Heart left ventricle (tissue), 16 donors: Measurements from ENCODE around the gene C8B. TPM values are rescaled to one million over a fixed set of nuclear protein-coding genes. Genes with fewer than 3 reads are reported as not detected.

Experiments
- ATAC-seq, 4 donors: fragments of 200-7000 bp; cut with Tn5 transposase; one replicate each; pipeline ENCODE4 v1.9.1; 2020 to 2022; ENCODE audit warnings: moderate library complexity in 4 of 4, mild to moderate bottlenecking in 3 of 4, moderate number of reproducible peaks in 1 of 4
- DNase-seq, 5 donors: peaks; one replicate each; pipeline ENCODE4 v3.0.0-alpha.2; 2020
- H3K27ac ChIP-seq, 12 donors: fragments of 200-600 bp; sonication (generic) in 4 of 12; one replicate each; pipeline versions ENCODE4 v1.5.0 to v1.8.0; 2016 to 2022; ENCODE audit warnings: mild to moderate bottlenecking in 2 of 12
- H3K27me3 ChIP-seq, 9 donors: fragments of 200-600 bp; sonication (generic) in 2 of 9; one replicate each; pipeline versions ENCODE4 v1.5.1 to v1.8.0; 2016 to 2022; ENCODE audit warnings: mild to moderate bottlenecking in 3 of 9
- H3K36me3 ChIP-seq, 9 donors: fragments of 200-600 bp; sonication (generic) in 2 of 9; one replicate each; pipeline versions ENCODE4 v1.5.0 to v1.8.0; 2018 to 2022; ENCODE audit warnings: mild to moderate bottlenecking in 2 of 9
- H3K4me1 ChIP-seq, 12 donors: fragments of 200-600 bp; sonication (generic) in 4 of 12; one replicate each; pipeline versions ENCODE4 v1.5.0 to v1.8.0; 2016 to 2022; ENCODE audit warnings: mild to moderate bottlenecking in 3 of 12
- H3K4me3 ChIP-seq, 12 donors: fragments of 200-600 bp; sonication (generic) in 4 of 12; one replicate each; pipeline versions ENCODE4 v1.5.0 to v1.8.0; 2017 to 2022; ENCODE audit warnings: mild to moderate bottlenecking in 9 of 12, moderate library complexity in 4 of 12
- H3K9me3 ChIP-seq, 12 donors: fragments of 200-600 bp; sonication (generic) in 4 of 12; one replicate each; pipeline versions ENCODE4 v1.5.0 to v1.8.0; 2016 to 2022; ENCODE audit warnings: mild to moderate bottlenecking in 1 of 12
- CTCF ChIP-seq, 12 donors: fragments of 200-600 bp; sonication (generic) in 4 of 12; IDR thresholded peaks; one replicate each; pipeline versions ENCODE4 v1.5.0 to v1.8.0; 2018 to 2022; ENCODE audit warnings: antibody characterized with exemption in 12 of 12, mild to moderate bottlenecking in 5 of 12
- POLR2A ChIP-seq, 2 donors: fragments of 450-650 bp; IDR thresholded peaks; one replicate each; pipeline ENCODE4 v1.6.1; 2017; ENCODE audit warnings: antibody characterized with exemption in 2 of 2, mild to moderate bottlenecking in 2 of 2, moderate library complexity in 2 of 2
- WGBS, 4 donors: extraction: QIAGEN DNeasy Blood & Tissue Kit in 2 of 4; methylation state at CpG; one replicate each; pipeline versions ENCODE4 v1.1.5 to v1.1.7; 2013 to 2018; 5-methylcytosine and 5-hydroxymethylcytosine counted together
- intact Hi-C, 10 donors: fragments of 100-400 bp; cut with DNase I; formaldehyde crosslinking; loops; one replicate each; pipeline versions ENCODE4 v1.11.1 to v1.14.2; 2022
- polyA plus RNA-seq, 2 donors: library from polyadenylated mRNA; stranded (reverse); fragments of 200-250 nt; gene quantifications; one replicate each; pipeline ENCODE4 v1.2.3, GENCODE V29; 2013
- total RNA-seq, 9 donors: library from RNA; depleted of rRNA in 2 of 9; stranded (reverse); fragments of >200 nt in 2 of 9; fragmentation: NEBNext Ultra II Directional in 3 of 9; extraction: Animal tissue kit (Norgen Biotek cat#: 25700) in 3 of 9; gene quantifications; one replicate each; pipeline versions ENCODE4 v1.1.0 to v1.2.4, GENCODE V29; 2016 to 2023
- donor health status: ischemic (EF 13 %, LVEDD 7.1; RV severe dilation, severe dysfunction).
- donor health status: healthy with polysubstance abuse.
- donor health status: DM: no; HTN: yes; CAD: no.
- donor health status: DM: no; HTN: no; CAD: no.
- donor health status: ischemic (EF 25% LVEDD 6.9; RV normal size, moderate dysfunction).
- donor health status: ischemic (EF 25% LVEDD 5.7; RV mildly dilated, moderate dysfunction).
- donor health status: healthy.
- donor health status: DM: yes; HTN: yes; CAD: no.
- donor health status: ischemic (EF 35%, LVEDD 5.7; RV mildly dilated, moderate dysfunction).
- donor health status: nonischemic (EF 11% LVEDD 7.7; RV severe dilation, severe dysfunction).
- donor health status: DM: yes; HTN: yes; CAD: no.
- donor health status: PGD.
- donor health status: ischemic (EF 29% LVEDD 5.4; RV normal size, mild dysfunction).
- donor health status: nonischemic (EF 23%, LVEDD 6.1; RV moderate dilation, normal function).

Gene C8B
- total and polyA plus RNA-seq, 11 donors: not detected

GRCh38 chr1:56924116-56924515, 41.7 kb downstream of the C8B start:
- Histone ChIP-seq H3K36me3 (no peaks in the 10 kb centered on the region), H3K27me3 (no peaks in the 10 kb centered on the region), H3K4me1 (no peaks in the 10 kb centered on the region), H3K4me3 (no peak overlapping the region), H3K27ac (no peak overlapping the region), H3K9me3 (no peaks in the 10 kb centered on the region)
- TF ChIP-seq POLR2A (IDR thresholded peaks at IDR 0.05) (no peak), CTCF (IDR thresholded peaks at IDR 0.05) (no peak)
- intact Hi-C loops: no loop called here
- 84 to 91% (median 87%) methylated on average over 5 of the region's 5 CpGs for WGBS, 4 donors
- ATAC-seq: no peak
- no peak for DNase-seq

DNA sequence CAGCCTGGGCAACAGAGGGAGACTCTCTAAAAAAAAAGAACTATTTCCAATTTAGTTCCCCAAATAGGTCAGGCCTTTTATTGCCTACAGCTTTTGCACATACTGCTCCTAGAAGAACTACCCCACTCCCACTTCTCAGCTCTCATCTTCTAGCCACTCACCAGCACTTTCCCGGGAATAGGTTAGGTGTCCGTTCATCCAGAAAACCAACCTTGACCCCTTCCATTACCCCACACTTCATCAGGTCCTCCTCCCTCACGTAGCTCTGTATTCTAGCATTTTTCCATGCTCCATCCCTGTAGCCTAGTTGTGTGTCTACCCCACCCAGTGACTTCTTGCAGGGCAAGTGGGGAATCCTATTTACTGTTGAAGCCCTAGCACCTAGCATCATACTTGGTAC, 42.6 kb downstream of the C8B start:
- H3K27me3 ChIP-seq: no peaks in the 10 kb centered on the region
- ATAC-seq (no peak), DNase-seq (no peak)
- no peaks in the 10 kb centered on the region for H3K36me3 ChIP-seq
- TF ChIP-seq POLR2A (IDR thresholded peaks at IDR 0.05) (no peak), CTCF (IDR thresholded peaks at IDR 0.05) (no peak)
- no peaks in the 10 kb centered on the region for H3K9me3 ChIP-seq
- H3K27ac ChIP-seq: no peak overlapping the region
- intact Hi-C loops: no loop called here
- no peaks in the 10 kb centered on the region for H3K4me1 ChIP-seq
- no peak overlapping the region for H3K4me3 ChIP-seq
- WGBS, 4 donors: 31 to 85% (median 62%) methylated on average over 3 of the region's 3 CpGs

DNA sequence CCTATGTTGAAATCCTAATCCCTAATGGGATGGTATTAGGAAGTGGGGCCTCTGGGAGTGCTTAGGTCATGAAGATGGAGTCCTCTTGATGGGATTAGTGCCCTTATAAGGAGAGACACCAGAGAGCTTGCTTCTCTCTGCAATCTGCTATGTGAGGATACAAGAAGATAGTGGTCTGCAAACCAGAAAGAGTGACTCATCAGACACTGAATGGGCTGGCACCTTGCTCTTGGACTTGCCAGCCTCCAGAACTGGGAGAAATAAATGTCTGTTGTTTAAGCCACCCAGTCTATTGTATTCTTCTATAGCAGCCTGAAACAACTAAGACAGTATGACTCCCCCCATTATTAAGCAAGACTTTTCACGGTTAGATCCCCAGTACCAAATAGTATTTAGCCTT, 43.3 kb downstream of the C8B start:
- no peaks in the 10 kb centered on the region for H3K27me3 ChIP-seq
- 82 to 100% (median 93%) methylated on average over 1 of the region's 1 CpG for WGBS, 4 donors
- intact Hi-C loops: no loop called here
- H3K9me3 ChIP-seq: no peaks in the 10 kb centered on the region
- H3K27ac ChIP-seq: no peak overlapping the region
- DNase-seq (no peak), ATAC-seq (no peak)
- H3K36me3 ChIP-seq: no peaks in the 10 kb centered on the region
- no peaks in the 10 kb centered on the region for H3K4me1 ChIP-seq
- H3K4me3 ChIP-seq: no peak overlapping the region
- no peak for TF ChIP-seq POLR2A (IDR thresholded peaks at IDR 0.05)
- no peak for TF ChIP-seq CTCF (IDR thresholded peaks at IDR 0.05)

DNA sequence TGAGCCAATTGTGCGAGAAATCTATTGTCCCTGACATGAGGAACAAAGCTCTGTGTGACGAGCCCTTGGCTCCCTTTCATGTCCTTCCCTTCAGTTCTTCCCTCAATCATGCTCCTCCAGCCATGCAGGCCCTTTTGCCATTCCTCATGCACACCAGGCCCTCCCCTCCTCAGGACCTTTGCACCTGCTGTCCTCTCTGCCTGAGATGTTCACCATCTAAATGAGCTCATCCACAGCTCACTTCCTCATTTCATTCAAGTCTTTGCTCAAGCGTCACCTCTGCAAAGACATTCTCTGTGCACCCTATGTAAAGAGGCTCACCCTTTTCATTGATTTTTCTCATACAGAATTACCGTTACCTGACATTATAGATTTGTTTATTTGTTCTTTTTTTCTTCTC, 43.7 kb downstream of the C8B start:
- no peak for ATAC-seq
- Histone ChIP-seq H3K9me3 (no peaks in the 10 kb centered on the region), H3K27me3 (no peaks in the 10 kb centered on the region), H3K36me3 (no peaks in the 10 kb centered on the region), H3K4me1 (no peaks in the 10 kb centered on the region), H3K27ac (no peak overlapping the region), H3K4me3 (no peak overlapping the region)
- intact Hi-C loops: no loop called here
- no peak for TF ChIP-seq POLR2A (IDR thresholded peaks at IDR 0.05)
- TF ChIP-seq CTCF (IDR thresholded peaks at IDR 0.05): no peak
- WGBS, 4 donors: 67 to 83% (median 82%) methylated on average over 4 of the region's 4 CpGs
- no peak for DNase-seq
